GM12878 (cell line): ENCODE data around the gene TEX50. TPM values are rescaled to one million over a fixed set of nuclear protein-coding genes. Genes with fewer than 3 reads are reported as not detected.

Experiments
- CEBPB ChIP-seq, 2 experiments: fragments of 150-350 bp in 1 of 2; IDR thresholded peaks; 2 replicates each; pipeline ENCODE4 v1.6.1; 2012 to 2014; ENCODE audit warnings: low read depth in 2 of 2, low read length in 2 of 2, borderline replicate concordance in 1 of 2, inconsistent platforms in 1 of 2
- CREM ChIP-seq: IDR thresholded peaks from 2 replicates; pipeline ENCODE4 v1.6.1; 2014; ENCODE audit warnings: antibody characterized with exemption, low read depth
- CUX1 ChIP-seq: IDR thresholded peaks from 2 replicates; pipeline ENCODE4 v1.6.1; 2012; ENCODE audit warnings: improper control_type of control experiment, low read depth, low read length; ENCODE audit not compliant: insufficient replicate concordance
- SKIL ChIP-seq: fragments of 450-650 bp; IDR thresholded peaks from 2 replicates; pipeline ENCODE4 v1.6.1; 2017; ENCODE audit warnings: mild to moderate bottlenecking, low read depth, inconsistent platforms; ENCODE audit not compliant: poor library complexity, severe bottlenecking
- SP1 ChIP-seq: IDR thresholded peaks from one replicate; pipeline ENCODE4 v1.6.1; 2011; ENCODE audit warnings: low read depth, low read length
- ZNF592 ChIP-seq: fragments of 450-650 bp; IDR thresholded peaks from 2 replicates; pipeline ENCODE4 v1.6.1; 2017; ENCODE audit warnings: mild to moderate bottlenecking, moderate library complexity
- polyA plus RNA-seq, 11 experiments: library from polyadenylated mRNA; depleted of rRNA in 4 of 11; unstranded in 6 of 11; stranded (reverse) in 5 of 11; fragments of >200 nt; fragmentation: Nextera tagmentation in 4 of 11; fragmentation: Illumina TruSeq in 1 of 11; extraction: Ambion mirVana in 4 of 11; extraction: Trizol in 1 of 11; gene quantifications; 1 replicate in 1 of 11; 2 replicates in 10 of 11; pipeline versions ENCODE4 v1.2.1 to v1.2.3, GENCODE V29; 2011 to 2016; ENCODE audit warnings: inconsistent platforms in 2 of 11, missing spikeins in 2 of 11, low read depth in 1 of 11
- total RNA-seq, 4 experiments: library from RNA; depleted of rRNA in 3 of 4; stranded (reverse); fragments of >200 nt in 3 of 4; fragmentation: Illumina TruSeq in 1 of 4; extraction: Trizol in 1 of 4; gene quantifications; 2 replicates each; pipeline versions ENCODE4 v1.2.1 to v1.2.3, GENCODE V29; 2013 to 2021

TEX50 gene
- total and polyA plus RNA-seq, 10 of the 15 experiments (the other 5 are each of a cell fraction or from before 2014, with no cell fraction given): not detected

- TF ChIP-seq ZNF592: no peak
- no peak for TF ChIP-seq CEBPB (IDR thresholded peaks at IDR 0.05; ENCODE audit: borderline replicate concordance in 1 of 2, low read depth in 2 of 2, low read length in 2 of 2)
- no peak for TF ChIP-seq SP1
- no peak for TF ChIP-seq CREM
- TF ChIP-seq SKIL: no peak
- TF ChIP-seq CUX1: no peak
Observed at GRCh38 chr1:173646656-173647055, 11.5 kb downstream of the TEX50 start (continued).
